DOHH2 (cell line): Measurements from ENCODE around the gene CCDC170.

ENCODE experiments used
- H3F3A ChIP-seq: fragments of 200-600 bp; sonication (generic), shearing (Covaris generic); 2 replicates; pipeline ENCODE4 v1.6.0; 2016; ENCODE audit warnings: antibody characterized with exemption, mild to moderate bottlenecking; ENCODE audit not compliant: control insufficient read depth, insufficient read depth
- H3K27ac ChIP-seq: fragments of 200-600 bp; sonication (generic); 2 replicates; pipeline ENCODE4 v1.5.1; 2014; ENCODE audit warnings: low read depth, mild to moderate bottlenecking, low read length, moderate library complexity
- H3K27me3 ChIP-seq: fragments of 200-600 bp; sonication (generic); 2 replicates; pipeline ENCODE4 v1.6.1; 2014; ENCODE audit warnings: mild to moderate bottlenecking, low read length, mixed read lengths; ENCODE audit not compliant: control insufficient read depth
- H3K36me3 ChIP-seq: fragments of 200-600 bp; sonication (generic); 2 replicates; pipeline ENCODE4 v1.6.1; 2014; ENCODE audit warnings: mild to moderate bottlenecking, low read length, moderate library complexity, mixed read lengths; ENCODE audit not compliant: control insufficient read depth
- H3K4me1 ChIP-seq: fragments of 200-600 bp; sonication (generic); 2 replicates; pipeline ENCODE4 v1.6.1; 2014; ENCODE audit warnings: mild to moderate bottlenecking, low read length, mixed read lengths; ENCODE audit not compliant: control insufficient read depth
- H3K4me2 ChIP-seq: fragments of 200-600 bp; sonication (generic); 2 replicates; pipeline ENCODE4 v1.6.0; 2014; ENCODE audit warnings: mild to moderate bottlenecking, low read length, moderate library complexity
- H3K4me3 ChIP-seq: fragments of 200-600 bp; sonication (generic); 2 replicates; pipeline ENCODE4 v1.5.1; 2014; ENCODE audit warnings: mild to moderate bottlenecking, low read length, mixed read lengths
- H3K79me2 ChIP-seq: fragments of 200-600 bp; sonication (generic); 2 replicates; pipeline ENCODE4 v1.6.1; 2014; ENCODE audit warnings: mild to moderate bottlenecking, low read length, mixed read lengths; ENCODE audit not compliant: control insufficient read depth
- H3K9me2 ChIP-seq: fragments of 200-600 bp; sonication (generic); replicated peaks from 2 replicates; pipeline ENCODE4 v1.6.1; 2014; ENCODE audit warnings: mild to moderate bottlenecking, low read length, mixed read lengths; ENCODE audit not compliant: control insufficient read depth
- H3K9me3 ChIP-seq: fragments of 200-600 bp; sonication (generic); 2 replicates; pipeline ENCODE4 v1.6.1; 2014; ENCODE audit warnings: antibody characterized with exemption, low read length, mixed read lengths; ENCODE audit not compliant: control insufficient read depth, insufficient read depth
- H4K20me1 ChIP-seq: fragments of 200-600 bp; sonication (generic); 2 replicates; pipeline ENCODE4 v1.6.0; 2014; ENCODE audit warnings: low read depth, mild to moderate bottlenecking, antibody characterized with exemption, low read length, moderate library complexity; ENCODE audit not compliant: control insufficient read depth, insufficient read depth
- EZH2phosphoT487 ChIP-seq: fragments of 200-600 bp; sonication (generic); IDR thresholded peaks from 2 replicates; pipeline ENCODE4 v1.6.1; 2017; ENCODE audit warnings: borderline replicate concordance, mild to moderate bottlenecking, antibody characterized with exemption, low read length, moderate library complexity, mixed read lengths
- TF ChIP-seq, protein P1 (sequence below): fragments of 200-600 bp; sonication (generic); IDR thresholded peaks from one replicate; pipeline ENCODE4 v1.5.1; 2014; ENCODE audit warnings: antibody characterized with exemption, mild to moderate bottlenecking, low read depth, low read length; ENCODE audit not compliant: poor library complexity, severe bottlenecking

The CCDC170 gene

DNA sequence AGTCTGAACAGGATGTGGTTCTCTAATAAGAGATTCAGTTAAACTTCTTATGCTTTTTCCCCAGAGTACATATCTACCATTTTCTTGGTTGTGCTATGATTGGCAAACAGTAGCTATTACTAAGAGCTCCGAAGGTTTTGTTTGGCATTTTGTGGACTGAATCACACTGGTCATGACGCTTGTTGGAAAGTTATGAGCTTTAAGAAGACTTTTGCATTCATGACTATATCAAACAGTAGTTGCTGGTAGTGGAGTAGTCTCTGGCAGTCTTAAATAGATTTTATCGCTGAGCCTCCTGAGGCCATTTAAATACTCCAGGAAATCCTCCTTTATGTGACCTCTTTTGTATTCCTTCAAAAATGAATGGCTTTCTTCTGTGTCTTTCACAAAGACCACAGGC lies 40.8 kb downstream of the CCDC170 start:
- Histone ChIP-seq H3K79me2 (no peaks in the 10 kb centered on the region), H3K27me3 (no peaks in the 10 kb centered on the region), H3K27ac (no peak overlapping the region), H4K20me1 (no peaks in the 10 kb centered on the region), H3K9me2 (no peaks in the 10 kb centered on the region), H3K4me2 (no peak overlapping the region), H3K9me3 (no peaks in the 10 kb centered on the region), H3K4me1 (no peaks in the 10 kb centered on the region), H3K36me3 (no peaks in the 10 kb centered on the region), H3F3A (no peaks in the 10 kb centered on the region), H3K4me3 (no peak overlapping the region)
- TF ChIP-seq, protein P1, sequence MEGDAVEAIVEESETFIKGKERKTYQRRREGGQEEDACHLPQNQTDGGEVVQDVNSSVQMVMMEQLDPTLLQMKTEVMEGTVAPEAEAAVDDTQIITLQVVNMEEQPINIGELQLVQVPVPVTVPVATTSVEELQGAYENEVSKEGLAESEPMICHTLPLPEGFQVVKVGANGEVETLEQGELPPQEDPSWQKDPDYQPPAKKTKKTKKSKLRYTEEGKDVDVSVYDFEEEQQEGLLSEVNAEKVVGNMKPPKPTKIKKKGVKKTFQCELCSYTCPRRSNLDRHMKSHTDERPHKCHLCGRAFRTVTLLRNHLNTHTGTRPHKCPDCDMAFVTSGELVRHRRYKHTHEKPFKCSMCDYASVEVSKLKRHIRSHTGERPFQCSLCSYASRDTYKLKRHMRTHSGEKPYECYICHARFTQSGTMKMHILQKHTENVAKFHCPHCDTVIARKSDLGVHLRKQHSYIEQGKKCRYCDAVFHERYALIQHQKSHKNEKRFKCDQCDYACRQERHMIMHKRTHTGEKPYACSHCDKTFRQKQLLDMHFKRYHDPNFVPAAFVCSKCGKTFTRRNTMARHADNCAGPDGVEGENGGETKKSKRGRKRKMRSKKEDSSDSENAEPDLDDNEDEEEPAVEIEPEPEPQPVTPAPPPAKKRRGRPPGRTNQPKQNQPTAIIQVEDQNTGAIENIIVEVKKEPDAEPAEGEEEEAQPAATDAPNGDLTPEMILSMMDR, result no peak
- no peak for TF ChIP-seq EZH2phosphoT487

DNA sequence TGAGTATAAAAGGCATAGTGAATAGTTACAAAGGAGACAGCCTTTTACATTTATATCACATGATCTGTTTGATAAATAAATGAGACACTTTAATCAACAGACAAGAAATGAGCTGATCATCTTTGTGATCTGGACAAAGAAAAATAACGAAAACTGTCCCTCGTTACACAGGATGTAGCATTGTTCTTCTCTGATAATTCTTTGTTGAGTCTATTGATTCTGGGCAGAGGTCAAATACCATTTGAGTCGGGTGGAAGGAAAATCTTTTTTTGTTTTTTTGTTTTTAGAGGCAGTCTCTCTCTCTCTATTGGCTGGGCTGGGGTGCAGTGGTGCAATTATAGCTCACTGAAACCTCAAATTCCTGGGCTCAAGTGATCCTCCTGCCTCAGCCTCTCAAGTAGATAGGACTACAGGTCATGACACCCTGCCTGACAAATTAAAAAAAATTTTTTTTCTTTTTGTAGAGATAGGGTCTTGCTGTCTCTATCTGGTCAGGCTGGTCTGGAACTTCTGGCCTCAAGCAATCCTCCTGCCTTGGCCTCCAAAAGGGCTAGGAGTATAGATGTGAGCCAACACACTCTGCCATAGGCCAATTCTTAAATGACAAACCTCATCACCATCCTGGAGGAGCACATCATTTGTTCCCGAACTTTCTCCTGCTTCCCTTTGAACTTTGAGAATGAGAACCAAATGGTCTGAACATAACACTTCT lies 41.8 kb downstream of the CCDC170 start:
- Histone ChIP-seq H3K27ac (no peak overlapping the region), H3K79me2 (no peaks in the 10 kb centered on the region), H3K4me2 (no peak overlapping the region), H3K4me1 (no peaks in the 10 kb centered on the region), H3K27me3 (no peaks in the 10 kb centered on the region), H3K9me2 (no peaks in the 10 kb centered on the region), H4K20me1 (no peaks in the 10 kb centered on the region), H3K36me3 (no peaks in the 10 kb centered on the region), H3K9me3 (0 out of 2 replicates have a peak, but pooled peaks cover 5% of the 10 kb centered on the region), H3F3A (no peaks in the 10 kb centered on the region), H3K4me3 (no peak overlapping the region)
- TF ChIP-seq, protein P1, result no peak
- no peak for TF ChIP-seq EZH2phosphoT487

DNA sequence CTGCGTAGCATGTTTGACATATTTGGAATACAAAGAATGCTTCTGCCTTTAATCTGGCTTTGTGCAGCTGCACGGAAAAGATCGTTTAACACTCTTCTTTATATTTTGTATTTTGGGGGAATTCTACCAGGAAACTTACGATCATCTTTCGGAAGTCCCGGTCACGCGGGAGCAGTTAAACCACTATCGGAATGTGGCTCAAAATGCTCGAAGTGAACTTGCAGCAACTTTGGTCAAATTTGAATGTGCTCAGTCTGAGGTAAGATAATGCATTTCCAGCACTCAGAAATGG lies 42.3 kb downstream of the CCDC170 start:
- Histone ChIP-seq H3K4me2 (no peak overlapping the region), H3K9me2 (no peaks in the 10 kb centered on the region), H3F3A (no peaks in the 10 kb centered on the region), H3K27ac (no peak overlapping the region), H3K36me3 (no peaks in the 10 kb centered on the region), H3K9me3 (0 out of 2 replicates have a peak, but pooled peaks cover 5% of the 10 kb centered on the region), H3K4me1 (no peaks in the 10 kb centered on the region), H3K4me3 (no peak overlapping the region), H3K79me2 (no peaks in the 10 kb centered on the region), H4K20me1 (no peaks in the 10 kb centered on the region), H3K27me3 (no peaks in the 10 kb centered on the region)
- TF ChIP-seq EZH2phosphoT487, result no peak
- TF ChIP-seq, protein P1, result no peak
